NCI-H446 (cell line): ENCODE measurements around the gene C10orf143.
"Not testable (repeated sequence)": the region's sequence is repeated elsewhere in the genome, so short reads cannot be mapped to it uniquely, and the experiment has no call there.

Experiments used
- DNase-seq, 2 experiments: peaks; one replicate each; lab custom pipeline; 2025; lab: John Stamatoyannopoulos, UW

C10orf143 gene

GRCh38 chr10:130111113-130111851 lies 652 bp upstream of the C10orf143 start:
- peak; percentile 84 to 93 for DNase-seq

GRCh38 chr10:130109796-130110245 lies 809 bp downstream of the C10orf143 start:
- peak; percentile 67 to 71 for DNase-seq

GRCh38 chr10:130108934-130109604 lies 1.6 kb downstream of the C10orf143 start:
- DNase-seq: no peak

GRCh38 chr10:130108146-130108545 lies 2.5 kb downstream of the C10orf143 start:
- DNase-seq: not testable (repeated sequence)

GRCh38 chr10:130105724-130106123 lies 4.9 kb downstream of the C10orf143 start:
- DNase-seq: no peak

GRCh38 chr10:130099344-130099743 lies 11.3 kb downstream of the C10orf143 start:
- no peak for DNase-seq

- DNase-seq: not testable (repeated sequence)
Measured at GRCh38 chr10:130090565-130090964, 20.1 kb downstream of the C10orf143 start.

GRCh38 chr10:130080461-130080814 lies 30.2 kb downstream of the C10orf143 start:
- DNase-seq: no peak

GRCh38 chr10:130079614-130080460 lies 30.8 kb downstream of the C10orf143 start:
- DNase-seq: no peak

GRCh38 chr10:130078120-130078519 lies 32.5 kb downstream of the C10orf143 start:
- DNase-seq: no peak

- no peak for DNase-seq
Measured at GRCh38 chr10:130076681-130077080, 33.9 kb downstream of the C10orf143 start.

- no peak for DNase-seq
Measured at GRCh38 chr10:130074639-130075038, 36.0 kb downstream of the C10orf143 start.

GRCh38 chr10:130073912-130074311 lies 36.7 kb downstream of the C10orf143 start:
- DNase-seq: no peak

GRCh38 chr10:130072247-130072646 lies 38.4 kb downstream of the C10orf143 start:
- DNase-seq: no peak

- DNase-seq: no peak
Measured at GRCh38 chr10:130067893-130068292, 42.7 kb downstream of the C10orf143 start.

- no peak for DNase-seq
Measured at GRCh38 chr10:130066743-130067142, 43.9 kb downstream of the C10orf143 start.

- DNase-seq: no peak
Measured at GRCh38 chr10:130065251-130065650, 45.4 kb downstream of the C10orf143 start.

- no peak for DNase-seq
Measured at GRCh38 chr10:130064783-130065182, 45.8 kb downstream of the C10orf143 start.

GRCh38 chr10:130062976-130063375 lies 47.7 kb downstream of the C10orf143 start:
- DNase-seq: no peak

- DNase-seq: no peak
Measured at GRCh38 chr10:130062201-130062600, 48.4 kb downstream of the C10orf143 start.

- DNase-seq: no peak
Measured at GRCh38 chr10:130061760-130062159, 48.9 kb downstream of the C10orf143 start.

- DNase-seq: no peak
Measured at GRCh38 chr10:130054021-130054420, 56.6 kb downstream of the C10orf143 start.

GRCh38 chr10:130053561-130053960 lies 57.1 kb downstream of the C10orf143 start:
- no peak for DNase-seq
